ENCODE results near the gene STARD3NL. TPM values are rescaled to one million over a fixed set of nuclear protein-coding genes. Genes with fewer than 3 reads are reported as not detected.

STARD3NL gene
- total RNA-seq, 1 donor from 2014 or later: 61.1 TPM

GRCh38 chr7:38160003-38160571 lies 18.0 kb upstream of the STARD3NL start:
- no peak overlapping the region for H3K27ac Mint-ChIP-seq

GRCh38 chr7:38162036-38162435 lies 16.0 kb upstream of the STARD3NL start:
- Mint-ChIP-seq H3K4me3 (ENCODE audit: low read depth) (no peak overlapping the region), H3K4me1 (ENCODE audit: low read depth) (no peaks in the 10 kb centered on the region), H3K36me3 (ENCODE audit: insufficient read depth) (peaks cover 2% of the 10 kb centered on the region), H3K9me3 (ENCODE audit: low read depth) (peaks cover 13% of the 10 kb centered on the region), H3K27me3 (peaks cover 2% of the 10 kb centered on the region), H3K27ac (no peak overlapping the region)
- TF ChIP-seq CTCF (IDR thresholded peaks at IDR 0.05; ENCODE audit: unreplicated experiment): no peak
- no peak for DNase-seq (ENCODE audit: low spot score, unreplicated experiment)

More at GRCh38 chr7:38160003-38160571, 18.0 kb upstream of the STARD3NL start:
- Mint-ChIP-seq H3K4me3 (ENCODE audit: low read depth) (no peak overlapping the region), H3K9me3 (ENCODE audit: low read depth) (peaks cover 23% of the 10 kb centered on the region), H3K36me3 (ENCODE audit: insufficient read depth) (peaks cover 2% of the 10 kb centered on the region), H3K27me3 (no peaks in the 10 kb centered on the region), H3K4me1 (ENCODE audit: low read depth) (no peaks in the 10 kb centered on the region)
- TF ChIP-seq CTCF (IDR thresholded peaks at IDR 0.05; ENCODE audit: unreplicated experiment): no peak
- no peak for DNase-seq (ENCODE audit: low spot score, unreplicated experiment)

- H3K27me3 Mint-ChIP-seq: peaks cover 5% of the 10 kb centered on the region
- peaks cover 2% of the 10 kb centered on the region for H3K36me3 Mint-ChIP-seq (ENCODE audit: insufficient read depth)
- H3K4me1 Mint-ChIP-seq (ENCODE audit: low read depth): no peaks in the 10 kb centered on the region
- H3K4me3 Mint-ChIP-seq (ENCODE audit: low read depth): no peak overlapping the region
- H3K9me3 Mint-ChIP-seq (ENCODE audit: low read depth): peaks cover 13% of the 10 kb centered on the region
- TF ChIP-seq CTCF (IDR thresholded peaks at IDR 0.05; ENCODE audit: unreplicated experiment): no peak
- H3K27ac Mint-ChIP-seq: no peak overlapping the region
- DNase-seq (ENCODE audit: low spot score, unreplicated experiment): no peak
Observed at GRCh38 chr7:38163671-38164070, 14.4 kb upstream of the STARD3NL start.

GRCh38 chr7:38168890-38169570 lies 9.0 kb upstream of the STARD3NL start:
- Mint-ChIP-seq H3K27me3 (peaks cover 9% of the 10 kb centered on the region), H3K9me3 (ENCODE audit: low read depth) (peaks cover 2% of the 10 kb centered on the region), H3K4me1 (ENCODE audit: low read depth) (no peaks in the 10 kb centered on the region), H3K4me3 (ENCODE audit: low read depth) (no peak overlapping the region), H3K36me3 (ENCODE audit: insufficient read depth) (no peaks in the 10 kb centered on the region), H3K27ac (no peak overlapping the region)
- DNase-seq (ENCODE audit: low spot score, unreplicated experiment): no peak
- TF ChIP-seq CTCF (IDR thresholded peaks at IDR 0.05; ENCODE audit: unreplicated experiment): no peak

GRCh38 chr7:38169847-38170246 lies 8.2 kb upstream of the STARD3NL start:
- Mint-ChIP-seq H3K27ac (no peak overlapping the region), H3K4me3 (ENCODE audit: low read depth) (no peak overlapping the region), H3K27me3 (peaks cover 12% of the 10 kb centered on the region), H3K9me3 (ENCODE audit: low read depth) (peaks cover 2% of the 10 kb centered on the region), H3K4me1 (ENCODE audit: low read depth) (no peaks in the 10 kb centered on the region), H3K36me3 (ENCODE audit: insufficient read depth) (no peaks in the 10 kb centered on the region)
- no peak for DNase-seq (ENCODE audit: low spot score, unreplicated experiment)
- TF ChIP-seq CTCF (IDR thresholded peaks at IDR 0.05; ENCODE audit: unreplicated experiment): no peak
